ENCODE results near the gene COMMD6.

Gene COMMD6

GRCh38 chr13:75482820-75483079 is 54.9 kb downstream of the COMMD6 start:
- no peak for DNase-seq (ENCODE audit: low read depth, low spot score)

DNA sequence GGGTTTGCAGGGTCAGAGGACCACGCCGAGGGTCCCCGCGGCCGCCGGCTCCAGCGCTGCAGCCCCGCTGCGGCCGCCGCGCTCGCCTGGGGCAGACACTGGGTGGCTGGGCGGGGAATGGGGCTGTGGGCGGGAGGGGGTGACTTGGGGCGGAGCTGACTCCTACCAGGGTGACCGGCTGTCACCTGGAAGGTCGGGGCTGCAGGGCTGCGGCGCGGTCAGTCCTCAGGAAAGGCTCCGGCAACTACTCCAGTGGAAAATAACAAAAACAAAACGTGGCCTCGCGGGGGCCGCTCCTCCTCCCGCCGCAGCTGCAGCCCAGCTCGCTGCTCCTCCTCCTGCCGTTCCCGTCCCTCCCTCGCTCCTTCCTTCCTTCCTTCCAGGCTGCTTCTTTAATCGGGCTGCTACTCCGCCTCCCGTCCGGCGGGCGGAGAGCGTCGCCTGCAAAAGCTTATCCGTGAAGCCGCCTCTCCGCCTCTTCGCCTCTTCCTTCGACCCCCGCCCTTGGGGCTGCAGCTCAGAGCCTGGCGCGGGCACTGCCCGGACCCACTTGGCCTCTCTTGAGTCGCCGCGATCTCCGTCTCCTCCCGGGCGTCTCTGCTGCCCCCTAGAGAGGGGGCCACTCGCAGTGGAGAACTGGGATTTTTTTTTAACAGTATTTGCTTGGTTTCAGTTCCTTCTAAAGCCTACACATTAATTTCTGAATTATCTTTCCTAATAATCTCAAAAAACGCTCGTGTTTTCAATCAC is 55.4 kb downstream of the COMMD6 start, which contains the start of gene TBC1D4:
Gene TBC1D4, minus strand, starts transcription at position 100 of the 750 bp plus-strand sequence. CDS start 402 bp downstream, outside the sequence.
- peak; percentile 75 for DNase-seq (ENCODE audit: low read depth, low spot score)

DNA sequence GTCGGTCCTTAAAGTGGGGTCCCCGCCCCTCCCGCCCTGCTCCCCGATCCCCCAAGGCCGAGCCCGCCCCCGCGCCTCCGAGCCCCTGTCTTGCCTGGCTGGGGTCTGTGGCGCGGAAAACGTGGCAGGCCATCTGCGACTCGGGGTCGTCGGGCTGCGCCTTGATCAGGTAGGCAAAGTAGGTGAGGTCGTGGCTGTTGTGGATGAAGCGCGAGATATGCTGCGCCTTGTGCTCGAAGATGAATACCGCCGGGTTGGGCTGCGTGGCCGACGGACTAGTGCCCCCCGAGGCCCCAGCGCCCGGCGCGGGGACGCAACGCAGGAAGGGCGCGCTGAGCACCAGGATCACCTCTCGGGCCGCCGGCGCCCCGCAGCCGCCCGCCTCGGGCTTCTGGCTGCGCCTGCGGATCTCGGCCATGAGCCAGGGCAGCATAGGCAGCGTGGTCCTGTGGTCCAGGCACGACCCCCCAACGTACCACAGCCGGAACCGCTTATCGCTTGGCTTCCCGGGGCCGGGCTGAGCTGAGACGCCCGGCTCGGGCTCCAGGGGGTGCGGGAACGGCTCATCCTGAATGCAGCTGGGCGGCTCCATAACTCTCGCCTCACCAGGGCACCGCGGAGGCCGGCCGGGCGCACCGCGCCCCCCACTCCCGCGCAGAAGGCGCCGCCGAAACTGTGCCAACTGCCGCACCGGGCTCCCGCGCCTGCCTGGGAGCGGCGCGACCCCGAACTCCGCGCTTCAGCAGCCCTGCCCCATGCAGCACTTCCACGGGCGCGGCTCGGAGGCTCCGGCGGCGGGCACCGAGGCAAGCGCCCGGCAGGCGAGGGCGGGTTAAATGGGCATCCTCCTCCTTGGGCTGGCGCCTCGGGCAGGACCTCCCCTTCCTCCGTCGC is 56.2 kb downstream of the COMMD6 start:
- no peak for DNase-seq (ENCODE audit: low read depth, low spot score)

GRCh38 chr13:75480671-75481175 is 56.9 kb downstream of the COMMD6 start:
- DNase-seq (ENCODE audit: low read depth, low spot score) = no peak

GRCh38 chr13:75479102-75479740 is 58.4 kb downstream of the COMMD6 start:
- DNase-seq (ENCODE audit: low read depth, low spot score) = no peak

DNA sequence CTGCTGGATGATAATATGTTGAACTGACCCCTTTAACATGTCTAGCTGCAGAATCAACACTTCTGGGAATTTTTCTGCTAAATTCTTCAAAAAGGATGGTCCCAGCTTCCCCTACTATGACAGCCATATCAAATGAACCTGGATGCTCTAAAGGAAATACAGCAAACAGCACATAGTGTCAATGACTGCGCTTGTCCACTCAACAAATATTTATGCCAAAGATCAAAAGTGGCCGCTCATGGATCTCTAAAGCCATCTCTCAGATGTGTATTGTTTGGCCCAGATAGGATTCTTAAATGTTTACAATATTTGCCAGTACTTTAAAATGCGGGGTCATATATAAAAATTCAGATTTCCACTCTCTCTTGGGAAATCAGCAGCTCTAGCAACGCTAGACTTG is 59.0 kb downstream of the COMMD6 start:
- no peak for DNase-seq (ENCODE audit: low read depth, low spot score)
